Astrocyte (in vitro differentiated cells and primary cell): ENCODE data around the gene DHX16.

Experiments used
- EZH2 ChIP-seq: IDR thresholded peaks from 2 replicates; pipeline ENCODE4 v1.6.1; 2012; ENCODE audit warnings: mild to moderate bottlenecking, low read length, inconsistent platforms; ENCODE audit not compliant: insufficient read depth
- TF ChIP-seq, protein P1 (sequence below): IDR thresholded peaks from 2 replicates; pipeline ENCODE4 v1.5.1; 2011; ENCODE audit warnings: low read depth, mild to moderate bottlenecking, inconsistent platforms, low read length, moderate library complexity; ENCODE audit not compliant: insufficient read depth

DNA sequence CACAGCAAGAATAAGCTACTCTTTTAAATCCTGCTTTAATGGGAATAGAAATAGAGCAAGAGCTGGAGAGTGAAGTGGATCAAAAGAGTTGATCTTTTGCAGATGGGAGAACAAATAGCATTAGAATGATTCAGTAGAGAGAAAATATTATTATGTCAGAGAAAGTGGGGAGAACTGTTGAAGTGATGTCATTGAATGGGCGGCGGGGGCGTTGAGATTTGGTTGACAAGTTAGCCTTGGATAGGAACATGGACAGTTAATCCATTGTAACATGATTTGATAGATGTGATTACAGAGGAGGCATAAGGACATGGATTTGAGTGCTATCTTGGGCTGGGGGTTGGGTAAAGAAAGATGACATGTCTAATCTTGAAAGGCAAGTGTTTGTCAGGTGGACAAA lies 37.0 kb downstream of the DHX16 start:
- TF ChIP-seq, protein P1, sequence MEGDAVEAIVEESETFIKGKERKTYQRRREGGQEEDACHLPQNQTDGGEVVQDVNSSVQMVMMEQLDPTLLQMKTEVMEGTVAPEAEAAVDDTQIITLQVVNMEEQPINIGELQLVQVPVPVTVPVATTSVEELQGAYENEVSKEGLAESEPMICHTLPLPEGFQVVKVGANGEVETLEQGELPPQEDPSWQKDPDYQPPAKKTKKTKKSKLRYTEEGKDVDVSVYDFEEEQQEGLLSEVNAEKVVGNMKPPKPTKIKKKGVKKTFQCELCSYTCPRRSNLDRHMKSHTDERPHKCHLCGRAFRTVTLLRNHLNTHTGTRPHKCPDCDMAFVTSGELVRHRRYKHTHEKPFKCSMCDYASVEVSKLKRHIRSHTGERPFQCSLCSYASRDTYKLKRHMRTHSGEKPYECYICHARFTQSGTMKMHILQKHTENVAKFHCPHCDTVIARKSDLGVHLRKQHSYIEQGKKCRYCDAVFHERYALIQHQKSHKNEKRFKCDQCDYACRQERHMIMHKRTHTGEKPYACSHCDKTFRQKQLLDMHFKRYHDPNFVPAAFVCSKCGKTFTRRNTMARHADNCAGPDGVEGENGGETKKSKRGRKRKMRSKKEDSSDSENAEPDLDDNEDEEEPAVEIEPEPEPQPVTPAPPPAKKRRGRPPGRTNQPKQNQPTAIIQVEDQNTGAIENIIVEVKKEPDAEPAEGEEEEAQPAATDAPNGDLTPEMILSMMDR, result no peak
- no peak for TF ChIP-seq EZH2
